Stimulated activated CD4-positive, alpha-beta T cell treated with anti-CD3 and anti-CD28 coated beads, Interleukin-1b, Interleukin-23, amount 100 ng/mL, for 4 hours (primary cell): ENCODE data around the gene MTO1.
A peak's percentile ranks its signal among the peaks of the same experiment; 100 is the strongest.
"Not testable (repeated sequence)": the region's sequence is repeated elsewhere in the genome, so short reads cannot be mapped to it uniquely, and the experiment has no call there.

Experiments
- DNase-seq, 2 donors: peaks; one replicate each; pipeline ENCODE4 v3.0.0-alpha.2; 2020; ENCODE audit warnings: low read depth in 2 of 2

The MTO1 gene

GRCh38 chr6:73503027-73503772 is 41.7 kb downstream of the MTO1 start:
- DNase-seq = no peak

GRCh38 chr6:73504160-73504559 is 42.6 kb downstream of the MTO1 start:
- DNase-seq = no peak

- no peak for DNase-seq
Observed at GRCh38 chr6:73505142-73505541, 43.6 kb downstream of the MTO1 start.

- not testable (repeated sequence) for DNase-seq
Observed at GRCh38 chr6:73505705-73506104, 44.2 kb downstream of the MTO1 start.

- no peak for DNase-seq
Observed at GRCh38 chr6:73506246-73506645, 44.7 kb downstream of the MTO1 start.

- no peak for DNase-seq
Observed at GRCh38 chr6:73508776-73509175, 47.2 kb downstream of the MTO1 start.

- DNase-seq = no peak
Observed at GRCh38 chr6:73509851-73510250, 48.3 kb downstream of the MTO1 start.

- DNase-seq = no peak
Observed at GRCh38 chr6:73511796-73512195, 50.3 kb downstream of the MTO1 start.

- no peak for DNase-seq
Observed at GRCh38 chr6:73513496-73513854, 51.9 kb downstream of the MTO1 start.

- no peak for DNase-seq
Observed at GRCh38 chr6:73514746-73515110, 53.2 kb downstream of the MTO1 start.

- DNase-seq = no peak
Observed at GRCh38 chr6:73515204-73515655, 53.7 kb downstream of the MTO1 start.

- no peak for DNase-seq
Observed at GRCh38 chr6:73516514-73517489, 55.3 kb downstream of the MTO1 start.

GRCh38 chr6:73518100-73518981 is 56.8 kb downstream of the MTO1 start:
- DNase-seq = not testable (repeated sequence)

GRCh38 chr6:73518982-73519881 is 57.7 kb downstream of the MTO1 start:
- not testable (repeated sequence) for DNase-seq

GRCh38 chr6:73519926-73520687 is 58.6 kb downstream of the MTO1 start:
- peak; percentile 73 to 77 for DNase-seq

GRCh38 chr6:73520688-73521350 is 59.3 kb downstream of the MTO1 start, which contains the start of gene EEF1A1:
EEF1A1 (minus strand) TSS chr6:73521032; CDS start chr6:73520026, 1,006 bp downstream.
- DNase-seq = peak; percentile 98 to 99

- DNase-seq = peak; percentile 57 to 67
Observed at GRCh38 chr6:73521351-73521985, 59.9 kb downstream of the MTO1 start.

GRCh38 chr6:73523434-73524123 is 62.0 kb downstream of the MTO1 start:
- peak; percentile 62 to 73 for DNase-seq
